NCI-H2227 treated with DMSO at 0.1 percent for 48 hours (cell line): ENCODE results near the gene FMR1NB.

Experiments used
- DNase-seq: peaks from one replicate; lab custom pipeline; 2025; lab: John Stamatoyannopoulos, UW

The FMR1NB gene

DNA sequence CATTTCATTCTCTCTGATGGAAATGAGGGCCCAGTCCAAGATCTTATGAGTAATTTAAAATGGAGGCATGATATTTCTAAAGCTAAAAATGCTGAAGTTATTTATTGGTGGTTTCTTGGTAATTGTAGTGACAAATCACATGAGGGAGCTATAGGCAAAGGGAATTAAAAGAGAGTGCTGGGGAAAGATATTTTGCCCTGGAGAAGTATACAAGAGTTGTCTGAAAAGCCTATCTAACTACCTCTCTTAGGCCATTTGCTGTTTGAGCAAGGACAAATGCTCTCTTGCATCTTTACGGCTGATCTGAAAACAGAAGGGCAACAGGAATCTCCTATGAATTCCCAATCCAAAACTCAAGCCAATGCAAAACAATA, 89.4 kb downstream of the FMR1NB start:
- DNase-seq = no peak
